RPMI8226 (cell line): ENCODE measurements around the gene HDHD3.
"Not testable (repeated sequence)": the region's sequence is repeated elsewhere in the genome, so short reads cannot be mapped to it uniquely, and the experiment has no call there.

Source experiments
- DNase-seq: peaks from one replicate; pipeline ENCODE4 v3.0.0-alpha.2; 2015

Gene HDHD3, protein sequence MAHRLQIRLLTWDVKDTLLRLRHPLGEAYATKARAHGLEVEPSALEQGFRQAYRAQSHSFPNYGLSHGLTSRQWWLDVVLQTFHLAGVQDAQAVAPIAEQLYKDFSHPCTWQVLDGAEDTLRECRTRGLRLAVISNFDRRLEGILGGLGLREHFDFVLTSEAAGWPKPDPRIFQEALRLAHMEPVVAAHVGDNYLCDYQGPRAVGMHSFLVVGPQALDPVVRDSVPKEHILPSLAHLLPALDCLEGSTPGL

DNA sequence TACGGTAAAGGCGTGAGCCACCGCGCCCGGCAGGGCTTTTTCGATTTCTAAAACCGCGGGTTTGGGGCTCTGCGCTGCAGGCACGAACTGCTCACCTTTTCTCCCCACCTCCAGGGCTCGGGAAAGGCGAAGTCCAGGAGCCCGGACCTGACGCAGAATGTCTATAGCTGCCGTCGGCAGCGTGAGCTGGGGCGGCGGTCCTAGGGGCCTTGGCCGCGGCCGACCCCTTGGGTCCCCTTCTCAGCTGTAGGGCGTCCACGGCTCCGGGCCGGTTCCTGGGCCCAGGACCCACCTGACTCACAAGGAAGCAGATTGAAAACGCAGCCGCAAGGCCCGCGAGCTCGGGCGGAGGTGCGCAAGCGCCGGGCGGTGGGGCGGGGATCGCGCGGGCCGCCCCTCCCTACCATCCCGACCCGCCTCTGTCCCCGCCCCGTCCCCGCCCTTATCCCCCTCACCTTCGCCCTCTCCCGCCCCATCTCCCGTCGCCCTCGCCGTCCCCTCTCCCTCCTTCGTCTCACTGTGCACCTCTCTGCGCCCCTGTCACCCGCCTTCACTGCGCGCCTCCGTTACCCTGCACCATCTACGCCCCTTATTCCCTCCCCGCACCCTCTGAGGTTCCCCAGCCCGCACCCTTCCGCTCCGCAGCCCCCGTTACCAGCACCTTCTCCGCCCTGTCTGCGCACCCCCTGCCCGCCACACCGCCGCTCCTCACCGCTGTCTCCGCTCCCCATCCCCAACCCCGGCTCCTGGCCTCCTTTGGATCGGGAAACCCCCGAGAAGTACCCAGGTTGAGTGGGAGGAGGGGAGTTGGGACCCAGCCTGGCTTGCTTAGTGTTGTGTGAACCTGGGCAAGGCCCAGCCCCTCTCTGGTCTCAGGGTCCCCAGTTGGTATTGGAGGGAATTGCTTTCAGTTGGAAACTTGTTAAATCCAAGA lies at the start of gene HDHD3:
HDHD3 (minus strand) TSS at position 353 of the 934 bp plus-strand sequence. CDS start 2,632 bp downstream, outside the sequence.
- DNase-seq = peak; percentile 84

DNA sequence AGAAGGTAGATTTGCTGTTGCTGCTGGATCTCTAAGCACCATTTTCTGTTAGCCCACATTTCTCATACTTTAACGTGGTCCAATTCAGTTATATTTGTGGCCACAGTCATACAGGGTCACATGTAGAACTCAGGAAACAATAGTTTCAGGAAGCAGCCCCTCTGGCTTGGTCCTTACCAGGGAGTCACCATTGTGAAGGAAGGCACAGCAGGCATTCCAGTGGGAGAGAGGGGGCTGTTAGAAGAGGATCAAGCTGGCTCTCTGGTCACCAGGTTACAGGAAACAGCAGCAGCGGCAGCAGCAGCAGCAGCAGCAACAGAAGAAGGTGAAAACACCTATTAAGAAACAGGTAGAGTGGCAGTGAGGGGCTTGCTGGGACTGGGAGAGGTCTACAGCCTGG lies 48.3 kb upstream of the HDHD3 start:
- DNase-seq = no peak

DNA sequence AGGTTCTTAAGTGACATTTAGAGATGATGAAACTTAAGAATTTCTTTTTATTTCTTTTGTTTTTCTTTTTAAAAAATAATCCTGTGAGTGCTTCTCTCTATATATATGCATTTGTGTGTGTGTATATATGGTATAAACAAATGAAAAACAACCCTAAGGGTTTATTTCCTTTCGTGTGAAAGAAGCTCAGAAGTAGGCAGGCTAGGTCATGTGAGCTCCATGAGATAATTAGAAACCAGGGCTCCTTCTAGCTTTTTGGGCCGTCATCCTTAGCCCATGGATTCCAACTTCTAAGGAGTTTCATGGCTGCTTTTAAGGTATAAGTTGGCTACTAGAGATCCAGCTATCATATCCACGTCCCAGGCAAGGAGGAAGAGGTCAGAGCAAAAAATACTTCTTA lies 44.9 kb upstream of the HDHD3 start:
- DNase-seq = no peak

DNA sequence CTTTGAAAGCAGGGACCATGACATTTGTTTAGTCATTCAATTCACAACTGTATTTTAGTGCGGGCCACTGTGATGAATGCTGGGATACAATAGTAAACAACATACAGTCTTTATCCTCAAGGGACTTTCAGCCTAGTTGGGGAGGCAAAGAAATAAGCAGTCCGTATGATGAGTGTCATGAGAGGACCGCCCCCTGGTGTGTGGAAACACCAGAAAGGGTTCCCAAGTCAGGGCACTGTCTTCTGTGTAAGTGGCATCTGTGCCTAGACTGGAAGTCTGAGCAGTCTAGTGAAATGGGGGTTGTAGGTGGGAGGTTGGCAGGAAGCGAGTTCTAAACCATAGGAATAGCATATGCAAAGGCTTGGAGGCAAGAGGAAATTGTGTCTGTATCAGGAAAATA lies 40.6 kb upstream of the HDHD3 start:
- no peak for DNase-seq

DNA sequence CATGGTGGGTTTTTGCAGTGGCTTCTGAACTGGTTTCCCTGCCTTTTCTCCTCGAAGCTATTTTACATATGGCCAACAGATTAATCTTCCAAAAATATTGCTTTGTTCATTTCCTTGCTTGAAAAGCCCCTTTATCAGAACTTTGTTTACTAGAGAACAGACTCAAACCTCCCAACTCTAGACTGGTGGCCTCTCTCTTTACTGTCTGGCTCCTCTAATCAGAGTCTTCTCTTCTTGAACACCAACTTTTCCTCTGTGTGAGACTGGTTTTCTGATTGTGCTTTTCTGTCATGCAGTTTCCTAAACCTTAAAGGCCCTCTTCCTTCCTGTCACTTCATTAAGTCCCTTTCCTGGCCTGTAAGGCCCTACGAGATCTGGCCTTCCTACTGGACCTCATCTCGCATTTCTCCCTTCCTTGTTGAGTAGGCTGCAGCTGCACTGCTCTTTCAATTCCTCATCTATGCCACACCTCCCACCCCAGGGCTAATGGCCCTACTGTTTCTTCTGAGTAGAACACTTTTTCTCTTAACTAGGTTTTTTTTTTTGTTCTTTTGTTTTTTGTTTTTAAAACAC lies 39.4 kb upstream of the HDHD3 start:
- DNase-seq = peak; percentile 71

DNA sequence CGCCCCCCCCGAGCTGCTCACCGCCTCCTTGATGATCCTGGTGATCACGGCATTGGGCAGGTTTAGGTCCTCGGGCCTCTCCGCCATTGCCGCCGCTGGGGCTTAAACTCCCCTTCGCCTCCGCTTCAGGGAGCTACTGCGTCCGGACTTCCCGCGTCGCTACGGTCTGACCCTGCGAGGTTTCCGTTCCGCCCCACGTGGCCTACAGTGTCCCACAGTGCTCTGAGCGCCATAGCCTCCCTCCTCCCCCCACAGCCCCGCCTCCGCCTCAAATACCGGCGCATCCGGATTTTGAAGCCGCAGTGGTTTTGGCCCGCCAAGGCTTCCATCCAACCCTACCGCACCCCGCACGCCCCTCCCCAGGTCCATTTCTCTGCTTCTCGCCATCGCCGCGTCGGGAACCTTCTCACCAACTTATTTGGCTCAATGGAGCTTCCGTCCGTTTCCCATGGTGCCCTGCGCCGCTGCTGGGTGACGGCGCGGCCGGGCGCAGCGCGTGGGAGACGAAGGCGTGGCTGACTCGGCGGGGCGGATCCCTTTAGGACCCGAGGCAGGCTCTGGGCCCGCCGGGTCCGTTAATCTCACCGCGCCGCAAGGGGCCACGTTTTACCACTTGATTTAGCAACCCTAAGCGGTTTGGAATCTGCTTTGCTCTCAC lies 33.5 kb upstream of the HDHD3 start, which contains the start of the genes C9orf43 and POLE3:
C9orf43 (plus strand) TSS at position 541 of the 658 bp plus-strand sequence. CDS start 2,747 bp downstream, outside the sequence.
POLE3 (minus strand) TSS at position 469 of the 658 bp plus-strand sequence; CDS start at position 87, 382 bp downstream.
- DNase-seq = peak; percentile 93

DNA sequence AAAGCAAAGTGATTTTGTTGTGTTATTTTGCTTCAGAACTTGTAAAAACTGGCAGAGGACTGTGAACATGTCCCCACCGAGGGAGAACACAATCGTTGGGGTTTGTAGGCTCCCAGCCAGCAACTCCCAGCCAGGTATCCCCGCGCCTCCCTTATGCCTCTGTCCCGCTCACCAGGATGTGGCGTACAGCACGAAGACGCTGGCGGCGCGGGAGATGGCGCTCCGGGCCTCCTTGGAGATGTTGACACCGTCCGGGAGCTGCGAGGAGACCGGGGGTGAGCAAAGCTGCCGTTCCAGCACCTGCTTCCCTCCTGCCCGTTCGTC lies 33.1 kb upstream of the HDHD3 start:
- DNase-seq = no peak

DNA sequence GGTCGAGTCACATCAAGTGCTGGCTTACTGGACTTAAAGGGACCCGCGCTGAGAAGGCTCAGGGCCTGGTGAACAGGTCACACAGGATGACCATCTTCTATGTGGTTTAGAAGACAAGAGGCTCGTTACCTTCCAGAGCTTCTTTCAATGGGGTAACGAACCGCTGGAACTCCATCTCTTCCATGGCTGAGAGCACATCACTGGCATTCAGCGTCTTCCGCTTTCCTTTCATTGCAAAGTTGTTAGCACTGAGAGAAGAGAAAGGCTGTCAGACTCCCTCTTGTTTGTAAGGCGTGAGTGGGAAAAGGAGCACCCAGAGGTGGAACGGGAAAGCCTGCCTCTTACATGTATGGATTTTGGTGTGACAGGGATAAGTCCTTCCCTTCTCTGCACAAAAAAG lies 32.7 kb upstream of the HDHD3 start:
- DNase-seq = no peak

DNA sequence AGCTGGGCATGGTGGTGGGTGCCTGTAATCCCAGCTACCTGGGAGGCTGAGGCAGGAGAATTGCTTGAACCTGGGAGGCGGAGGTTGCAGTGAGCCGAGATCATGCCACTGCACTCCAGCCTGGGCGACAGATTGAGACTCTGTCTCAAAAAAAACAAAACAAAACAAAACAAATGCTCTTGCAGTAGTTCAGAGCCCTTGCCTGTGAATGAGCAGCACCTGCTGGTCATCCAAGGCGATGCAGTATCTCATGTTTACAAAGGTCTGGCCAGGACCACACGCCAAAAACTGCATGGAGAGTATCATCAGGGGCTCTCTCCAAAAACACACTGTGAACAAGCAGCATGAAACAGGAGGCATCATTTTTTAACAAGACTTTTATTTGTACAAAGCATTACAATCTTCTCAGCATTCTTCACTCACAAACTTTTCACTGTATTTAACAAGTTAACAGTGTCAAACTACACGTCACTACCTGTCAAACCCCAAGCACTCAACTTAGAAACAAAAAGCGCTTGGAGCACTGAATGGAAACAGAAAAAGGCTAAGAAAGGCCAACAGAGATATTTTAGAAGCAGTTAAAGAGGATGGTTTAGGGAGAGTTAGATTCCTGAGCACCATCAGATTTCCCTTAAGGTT lies 30.2 kb upstream of the HDHD3 start:
- DNase-seq = peak; percentile 66

DNA sequence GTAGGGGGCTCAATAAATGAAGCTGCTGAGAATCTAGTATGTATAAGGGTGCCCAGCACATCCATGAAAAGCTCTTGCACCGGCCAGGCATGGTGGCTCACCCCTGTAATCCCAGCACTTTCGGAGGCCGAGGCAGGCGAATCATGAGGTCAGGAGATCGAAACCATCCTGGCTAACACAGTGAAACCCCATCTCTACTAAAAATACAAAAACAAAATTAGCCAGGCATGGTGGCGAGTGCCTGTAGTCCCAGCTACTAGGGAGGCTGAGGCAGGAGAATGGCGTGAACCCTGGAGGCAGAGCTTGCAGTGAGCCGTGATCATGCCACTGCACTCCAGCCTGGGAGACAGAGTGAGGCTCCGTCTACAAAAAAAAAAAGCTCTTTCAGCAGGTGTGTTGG lies 29.6 kb upstream of the HDHD3 start:
- DNase-seq = not testable (repeated sequence)

DNA sequence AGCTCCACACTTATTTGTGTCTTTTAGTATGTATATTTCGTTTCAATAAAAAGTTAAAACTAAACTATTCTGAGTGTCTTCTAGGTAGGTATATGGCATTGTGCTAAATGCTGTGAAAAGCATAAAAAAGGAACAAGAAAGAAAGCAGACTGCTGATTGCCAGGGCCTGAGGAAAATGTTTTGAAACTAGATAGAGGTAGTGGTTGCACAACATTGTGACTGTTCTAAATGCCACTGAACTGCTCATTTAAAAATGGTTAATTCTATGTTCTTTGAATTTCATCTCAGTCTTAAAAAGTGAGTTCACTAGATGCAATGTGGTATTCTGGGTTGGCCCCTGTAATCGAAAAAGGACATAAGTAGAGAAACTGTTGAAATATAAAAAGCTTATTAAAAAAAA lies 26.9 kb upstream of the HDHD3 start:
- DNase-seq = no peak

DNA sequence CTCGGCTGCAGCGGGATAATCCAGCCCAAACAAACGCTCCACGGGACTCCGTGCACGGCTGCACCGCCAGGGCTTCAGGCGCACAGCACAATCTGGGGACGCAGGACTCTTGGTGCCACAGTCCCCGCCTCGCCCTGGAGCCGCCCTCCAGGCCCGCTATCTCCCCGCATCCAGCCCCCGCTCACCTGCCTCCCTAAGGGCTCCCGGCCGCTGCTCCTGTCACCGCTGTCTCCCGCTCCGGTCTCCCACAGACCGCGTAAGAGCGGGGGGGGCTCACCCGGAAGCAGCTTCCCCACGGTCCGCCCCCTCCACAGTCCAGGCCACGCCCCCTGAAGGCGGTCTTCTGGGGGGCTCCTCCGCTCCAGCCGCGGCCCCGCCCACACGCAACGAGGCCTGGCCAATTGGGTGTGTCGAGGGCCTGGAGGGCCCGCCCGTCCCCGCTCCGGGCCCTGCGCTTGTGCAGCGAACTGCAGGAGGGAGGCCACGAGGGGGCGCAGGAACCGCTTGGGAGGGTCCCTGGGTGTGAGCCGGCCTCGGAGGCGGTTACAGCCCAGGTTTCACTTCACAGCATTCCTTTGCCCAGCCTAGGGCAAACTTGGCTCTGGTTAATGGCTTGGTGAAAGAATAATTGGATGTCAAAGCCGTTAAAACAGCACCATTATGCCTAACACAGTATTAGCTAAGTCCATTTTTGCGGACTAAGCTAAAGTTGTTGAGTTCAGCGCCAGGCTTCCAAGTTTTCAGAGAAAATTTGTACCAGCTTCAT lies 24.4 kb upstream of the HDHD3 start, which contains the start of gene ALAD:
ALAD (minus strand) TSS at position 258 of the 766 bp plus-strand sequence. CDS start 7,725 bp downstream, outside the sequence.
- DNase-seq = peak; percentile 98

DNA sequence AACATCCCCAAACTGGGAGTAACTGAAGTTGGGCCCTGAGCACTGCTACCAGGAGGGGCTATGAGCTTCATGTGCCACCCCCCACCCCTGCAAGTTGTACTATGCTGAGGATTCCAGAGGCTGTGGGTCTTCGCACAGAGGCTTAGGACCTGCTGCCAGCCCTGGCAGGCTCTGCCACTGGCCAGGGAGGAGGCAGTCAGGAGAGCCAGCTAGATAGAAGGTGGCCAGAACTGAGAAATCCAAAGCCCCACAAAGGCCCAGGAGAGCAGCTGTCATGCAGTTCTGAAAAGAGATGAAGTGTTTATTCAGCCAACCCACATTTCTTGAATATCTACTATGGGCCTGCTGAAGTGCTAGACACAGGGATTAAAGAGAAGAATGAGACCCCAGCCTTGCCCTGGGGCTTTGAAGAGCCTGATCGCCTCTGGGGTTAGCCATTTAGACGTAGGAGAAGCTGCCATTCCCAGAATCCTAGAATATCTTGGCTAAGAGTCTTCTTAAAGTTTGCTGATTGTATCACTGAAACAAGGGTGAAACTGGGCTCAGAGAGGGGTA lies 22.9 kb upstream of the HDHD3 start:
- no peak for DNase-seq

DNA sequence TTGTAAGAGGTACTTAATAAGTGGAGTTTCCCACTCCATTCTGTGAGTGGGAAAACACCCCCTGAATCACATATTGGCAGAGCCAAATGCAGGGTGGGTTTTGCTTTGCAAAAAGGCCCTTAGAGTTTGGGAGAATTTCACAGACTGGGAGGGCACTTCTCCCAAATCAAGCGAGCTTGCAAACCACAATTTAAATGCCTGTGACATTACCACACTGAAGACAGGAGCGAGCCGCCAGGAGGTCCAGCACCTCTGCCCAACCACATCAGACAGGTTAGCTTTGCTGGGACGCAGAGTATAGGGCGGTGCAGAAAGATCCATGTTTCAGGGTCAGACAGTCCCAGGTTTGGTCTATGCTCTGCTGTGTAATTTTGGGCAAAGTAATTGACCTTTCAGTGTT lies 22.0 kb upstream of the HDHD3 start:
- no peak for DNase-seq

DNA sequence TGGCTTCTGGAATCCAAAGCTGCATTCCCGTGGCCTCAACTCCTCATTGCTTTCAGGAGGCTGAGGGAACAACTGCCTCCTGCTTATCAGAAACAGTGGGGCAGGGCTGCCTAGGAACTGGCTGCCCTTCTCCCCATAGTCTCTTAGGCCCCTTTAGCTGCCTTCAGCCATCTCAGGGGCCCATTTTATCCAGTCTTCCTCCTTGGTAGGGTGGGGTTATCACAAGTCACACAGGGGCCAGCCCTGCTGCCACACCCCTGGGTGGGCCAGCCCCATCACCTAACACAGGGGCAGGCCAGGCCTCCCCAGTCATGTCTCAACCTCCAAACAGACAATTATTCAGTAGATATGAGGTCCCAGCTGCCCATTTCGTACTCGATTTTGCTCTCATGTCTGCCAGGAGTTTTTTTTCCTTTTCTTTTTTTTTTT lies 20.4 kb upstream of the HDHD3 start:
- DNase-seq = no peak

DNA sequence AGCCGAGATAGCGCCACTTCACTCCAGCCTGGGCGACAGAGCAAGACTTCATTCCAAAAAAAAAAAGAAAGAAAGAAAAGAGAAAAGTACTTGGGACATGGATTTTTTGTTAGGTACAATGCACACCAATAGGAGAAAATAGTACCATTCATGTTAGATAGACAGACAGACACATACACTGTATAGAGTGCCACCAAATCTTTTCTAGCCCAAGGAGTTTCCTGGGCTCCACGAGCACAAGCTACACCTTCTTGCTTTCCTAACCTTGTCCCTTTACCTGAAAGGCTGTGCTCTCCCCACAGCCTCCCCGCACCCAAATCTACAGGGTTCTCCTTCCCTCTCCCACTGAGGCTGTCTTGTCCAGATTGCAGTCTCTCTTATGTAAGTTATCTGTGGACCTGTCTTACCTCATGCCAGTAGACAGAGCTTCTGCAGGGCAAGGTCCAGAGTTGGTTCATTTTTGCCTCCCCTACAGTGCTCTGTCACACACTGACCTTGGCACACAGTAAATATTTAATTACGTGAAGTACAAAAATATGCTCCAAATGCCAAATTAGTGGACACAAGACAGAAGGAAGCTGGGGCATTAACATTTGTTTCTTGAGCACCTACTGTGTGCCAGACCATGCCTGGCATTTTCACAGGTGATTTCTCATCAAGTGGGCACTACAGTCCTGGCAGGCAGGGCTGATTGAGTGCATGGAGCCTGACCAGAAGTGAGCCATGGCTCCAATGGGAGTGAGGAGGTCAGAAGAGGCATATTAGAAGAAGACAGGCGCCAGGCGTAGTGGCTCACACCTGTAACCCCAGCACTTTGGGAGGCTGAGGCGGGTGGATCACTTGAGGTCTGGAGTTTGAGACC lies 18.4 kb upstream of the HDHD3 start:
- no peak for DNase-seq

DNA sequence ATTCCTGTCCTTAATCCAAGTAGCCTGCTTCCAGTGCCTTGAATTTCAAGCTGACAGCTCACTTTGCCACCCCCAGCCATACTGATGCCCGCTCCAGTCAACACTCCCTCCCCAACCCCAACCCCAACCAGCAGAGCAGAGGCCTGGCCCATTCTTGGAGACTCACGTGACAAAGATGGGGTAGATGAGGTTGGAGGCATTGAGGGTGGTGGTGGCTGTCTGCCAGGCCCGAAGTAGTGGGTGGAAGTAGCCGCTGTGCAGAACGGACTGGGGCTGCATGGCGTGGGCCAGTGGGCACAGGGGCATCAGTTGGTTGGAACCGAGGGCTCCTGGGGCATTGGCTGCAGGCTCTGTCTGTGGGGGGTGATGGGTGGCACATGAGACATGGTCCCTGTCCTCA lies 16.5 kb upstream of the HDHD3 start:
- no peak for DNase-seq

DNA sequence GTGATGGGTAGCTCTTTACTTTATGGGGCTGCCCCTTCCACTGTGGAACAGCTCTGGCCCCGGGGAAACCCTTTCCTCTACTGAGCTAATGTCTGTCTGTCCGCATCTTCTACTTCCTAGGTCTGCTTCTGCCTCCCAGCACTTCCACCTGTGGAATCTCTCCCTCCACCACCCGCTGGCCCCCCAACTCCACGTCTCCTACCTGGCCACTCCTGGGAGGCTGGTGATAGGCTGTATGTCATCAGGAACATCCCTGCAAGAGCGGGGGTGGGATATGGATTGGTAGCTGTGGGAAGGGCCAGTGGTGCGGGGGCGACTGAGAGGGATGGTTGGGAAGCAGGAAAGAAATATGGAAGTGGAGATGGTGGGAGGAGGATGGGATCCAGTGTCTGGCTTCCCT lies 15.1 kb upstream of the HDHD3 start:
- DNase-seq = no peak

DNA sequence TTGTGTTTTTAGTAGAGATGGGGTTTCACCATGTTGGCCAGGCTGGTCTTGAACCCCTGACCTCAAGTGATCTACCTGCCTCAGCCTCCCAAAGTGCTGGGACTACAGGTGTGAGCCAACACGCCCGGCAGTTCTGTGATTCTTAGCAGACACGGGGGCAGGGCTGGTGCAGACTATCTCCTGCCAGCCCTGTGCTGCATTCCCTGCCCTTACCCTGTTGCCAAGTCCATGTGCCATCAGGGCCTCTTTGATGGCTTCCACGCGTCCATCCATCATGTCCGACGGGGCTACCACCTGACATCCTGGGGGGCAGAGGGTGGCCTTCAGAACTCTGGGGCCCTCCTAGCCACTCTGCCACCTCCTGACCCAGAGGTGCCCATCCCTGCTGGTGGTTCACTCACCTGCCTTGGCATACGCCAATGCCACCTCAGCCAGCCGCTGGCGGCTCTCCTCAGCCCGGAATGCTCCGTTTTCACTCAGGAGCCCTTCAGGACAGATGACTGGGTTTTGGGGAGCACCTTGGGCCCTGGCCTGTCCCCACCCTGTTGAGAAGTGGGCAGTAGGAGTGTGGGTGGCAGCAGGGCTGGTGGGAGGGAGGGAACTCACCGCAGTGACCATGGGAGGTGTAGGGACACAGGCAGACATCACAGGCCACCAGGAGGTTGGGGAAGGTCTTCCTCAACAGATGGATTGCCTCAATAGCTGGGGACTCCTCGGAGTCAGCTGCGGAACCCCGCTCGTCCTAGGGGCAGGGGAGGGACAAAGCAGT lies 13.6 kb upstream of the HDHD3 start:
- DNase-seq = no peak

DNA sequence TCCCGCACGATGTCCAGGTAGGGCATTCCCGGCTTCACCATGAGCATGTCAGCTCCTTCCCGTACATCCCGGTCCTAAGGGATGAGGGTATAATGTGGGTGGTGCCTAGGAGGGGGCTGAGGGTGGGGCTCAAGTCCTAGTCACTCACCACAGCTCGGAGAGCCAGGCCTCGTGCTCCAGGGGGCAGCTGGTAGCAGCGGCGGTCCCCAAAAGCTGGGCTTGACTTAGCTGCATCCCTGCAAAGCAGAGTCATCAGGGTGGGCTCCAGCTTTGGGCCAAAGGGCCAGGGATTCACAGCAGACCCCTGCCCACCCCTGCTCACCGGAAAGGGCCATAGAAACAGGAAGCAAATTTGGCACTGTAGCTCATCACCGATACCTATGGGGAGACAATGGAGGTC lies 12.7 kb upstream of the HDHD3 start:
- no peak for DNase-seq
